Measurements from ENCODE around the gene DEFB129.

DNA sequence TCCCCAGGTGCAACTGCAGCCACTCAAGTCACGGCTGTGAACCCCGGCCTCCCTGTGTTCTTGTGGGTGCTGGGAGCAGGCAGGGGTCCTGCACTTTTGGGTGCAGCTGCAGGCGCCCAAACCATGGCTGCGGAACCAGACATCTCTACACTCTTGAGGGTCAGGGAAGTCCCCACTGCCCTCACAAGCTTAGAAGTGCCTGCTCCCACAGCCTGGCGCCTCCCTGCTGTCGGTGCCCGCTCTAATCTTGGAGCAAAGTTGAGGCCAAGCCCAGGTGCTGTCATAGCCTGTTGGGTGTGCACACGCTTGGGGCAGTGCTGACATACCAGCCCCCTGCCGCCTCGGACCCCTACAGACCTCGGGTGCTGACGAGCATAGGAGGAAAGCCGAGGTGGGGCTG is 36.6 kb downstream of the DEFB129 start:
- TF ChIP-seq, protein P1, sequence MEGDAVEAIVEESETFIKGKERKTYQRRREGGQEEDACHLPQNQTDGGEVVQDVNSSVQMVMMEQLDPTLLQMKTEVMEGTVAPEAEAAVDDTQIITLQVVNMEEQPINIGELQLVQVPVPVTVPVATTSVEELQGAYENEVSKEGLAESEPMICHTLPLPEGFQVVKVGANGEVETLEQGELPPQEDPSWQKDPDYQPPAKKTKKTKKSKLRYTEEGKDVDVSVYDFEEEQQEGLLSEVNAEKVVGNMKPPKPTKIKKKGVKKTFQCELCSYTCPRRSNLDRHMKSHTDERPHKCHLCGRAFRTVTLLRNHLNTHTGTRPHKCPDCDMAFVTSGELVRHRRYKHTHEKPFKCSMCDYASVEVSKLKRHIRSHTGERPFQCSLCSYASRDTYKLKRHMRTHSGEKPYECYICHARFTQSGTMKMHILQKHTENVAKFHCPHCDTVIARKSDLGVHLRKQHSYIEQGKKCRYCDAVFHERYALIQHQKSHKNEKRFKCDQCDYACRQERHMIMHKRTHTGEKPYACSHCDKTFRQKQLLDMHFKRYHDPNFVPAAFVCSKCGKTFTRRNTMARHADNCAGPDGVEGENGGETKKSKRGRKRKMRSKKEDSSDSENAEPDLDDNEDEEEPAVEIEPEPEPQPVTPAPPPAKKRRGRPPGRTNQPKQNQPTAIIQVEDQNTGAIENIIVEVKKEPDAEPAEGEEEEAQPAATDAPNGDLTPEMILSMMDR (IDR thresholded peaks at IDR 0.05): no peak
- TF ChIP-seq POLR2A (IDR thresholded peaks at IDR 0.05): no peak
